Naive thymus-derived CD8-positive, alpha-beta T cell (primary cell): Measurements from ENCODE around the gene C10orf71. TPM values are rescaled to one million over a fixed set of nuclear protein-coding genes. Genes with fewer than 3 reads are reported as not detected.

Source experiments
- polyA plus RNA-seq, 3 donors: library from polyadenylated mRNA; unstranded; fragments of 300-500 nt; fragmentation: Illumina TruSeq; gene quantifications; one replicate each; pipeline ENCODE4 v1.2.3, GENCODE V29; 2021
- total RNA-seq, 8 experiments: library from RNA in 2 of 8; stranded (reverse) in 2 of 8; gene quantifications; one replicate each; pipeline ENCODE4 v1.2.3 and lab custom pipeline; 2021 to 2026

C10orf71 gene
- total and polyA plus RNA-seq, 5 experiments from 2014 or later, result not detected

Other genes with a start within 250 kb of the C10orf71 start
- gene VSTM4, start 183.6 kb upstream of the C10orf71 start, total RNA-seq, result not detected
- under 1 TPM in 1 of 3 donors, not detected in 2; 0.07 TPM for gene VSTM4, start 183.6 kb upstream of the C10orf71 start, polyA plus RNA-seq
- gene FAM170B, start 165.1 kb upstream of the C10orf71 start, total RNA-seq, result not detected
- gene FAM170B, start 165.1 kb upstream of the C10orf71 start, polyA plus RNA-seq, result not detected
- under 1 TPM in 1 of 2 experiments, not detected in 1; 0.83 TPM for gene TMEM273, start 110.8 kb upstream of the C10orf71 start, total RNA-seq
- gene TMEM273, start 110.8 kb upstream of the C10orf71 start, polyA plus RNA-seq, result 1 to 10 TPM in 1 of 3 donors, under 1 TPM in 1, not detected in 1; 0.23 to 3.5 TPM
- gene DRGX, start 96.9 kb downstream of the C10orf71 start, total RNA-seq, result not detected
- gene DRGX, start 96.9 kb downstream of the C10orf71 start, polyA plus RNA-seq, result not detected
- gene ERCC6, start 240.0 kb downstream of the C10orf71 start, total RNA-seq, result 10 to 100 TPM; 49.8 to 50.4 TPM
- 1 to 10 TPM; 7.9 to 9.0 (median 8.4) TPM for gene ERCC6, start 240.0 kb downstream of the C10orf71 start, polyA plus RNA-seq